22Rv1 (cell line): Measurements from ENCODE around the gene ZBED4.

Source experiments
- ZFX ChIP-seq: fragments of 450-650 bp; IDR thresholded peaks from 2 replicates; pipeline ENCODE4 v1.6.1; 2017; ENCODE audit warnings: antibody characterized with exemption, borderline replicate concordance
- TF ChIP-seq, protein P1 (sequence below): fragments of 450-650 bp; IDR thresholded peaks from 2 replicates; pipeline ENCODE4 v1.5.1; 2017; ENCODE audit warnings: mild to moderate bottlenecking

DNA sequence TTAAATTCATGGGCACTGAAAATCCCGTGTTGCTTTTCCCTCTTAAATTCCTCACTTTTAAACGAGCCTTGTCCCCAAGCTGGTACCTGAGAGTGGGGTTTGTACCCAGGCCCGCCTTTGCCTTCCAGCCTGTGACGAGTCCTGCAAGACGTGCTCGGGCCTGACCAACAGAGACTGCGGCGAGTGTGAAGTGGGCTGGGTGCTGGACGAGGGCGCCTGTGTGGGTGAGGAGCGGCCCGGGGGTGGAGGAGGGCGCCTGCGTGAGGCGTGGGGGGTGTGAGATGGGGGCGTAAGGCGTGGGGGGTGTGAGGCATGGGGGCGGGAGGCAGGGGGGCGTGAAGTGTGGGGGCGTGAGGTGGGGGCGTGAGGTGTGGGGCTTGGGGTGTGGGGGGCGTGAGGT lies 68.8 kb downstream of the ZBED4 start:
- TF ChIP-seq, protein P1, sequence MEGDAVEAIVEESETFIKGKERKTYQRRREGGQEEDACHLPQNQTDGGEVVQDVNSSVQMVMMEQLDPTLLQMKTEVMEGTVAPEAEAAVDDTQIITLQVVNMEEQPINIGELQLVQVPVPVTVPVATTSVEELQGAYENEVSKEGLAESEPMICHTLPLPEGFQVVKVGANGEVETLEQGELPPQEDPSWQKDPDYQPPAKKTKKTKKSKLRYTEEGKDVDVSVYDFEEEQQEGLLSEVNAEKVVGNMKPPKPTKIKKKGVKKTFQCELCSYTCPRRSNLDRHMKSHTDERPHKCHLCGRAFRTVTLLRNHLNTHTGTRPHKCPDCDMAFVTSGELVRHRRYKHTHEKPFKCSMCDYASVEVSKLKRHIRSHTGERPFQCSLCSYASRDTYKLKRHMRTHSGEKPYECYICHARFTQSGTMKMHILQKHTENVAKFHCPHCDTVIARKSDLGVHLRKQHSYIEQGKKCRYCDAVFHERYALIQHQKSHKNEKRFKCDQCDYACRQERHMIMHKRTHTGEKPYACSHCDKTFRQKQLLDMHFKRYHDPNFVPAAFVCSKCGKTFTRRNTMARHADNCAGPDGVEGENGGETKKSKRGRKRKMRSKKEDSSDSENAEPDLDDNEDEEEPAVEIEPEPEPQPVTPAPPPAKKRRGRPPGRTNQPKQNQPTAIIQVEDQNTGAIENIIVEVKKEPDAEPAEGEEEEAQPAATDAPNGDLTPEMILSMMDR, result no peak
- TF ChIP-seq ZFX, result no peak
